Left lung (tissue), 10 donors: ENCODE measurements around the gene TEDC1. TPM values are rescaled to one million over a fixed set of nuclear protein-coding genes. Genes with fewer than 3 reads are reported as not detected.

ENCODE experiments used
- ATAC-seq: fragments of 200-7000 bp; cut with Tn5 transposase; one replicate; pipeline ENCODE4 v1.9.1; 2020; ENCODE audit warnings: moderate library complexity
- DNase-seq, 4 donors: peaks; one replicate each; pipeline ENCODE4 v3.0.0-alpha.2; 2013 to 2020
- H3K27ac ChIP-seq, 2 donors: fragments of 200-600 bp; sonication (generic) in 1 of 2; one replicate each; pipeline versions ENCODE4 v1.5.0 to v1.8.0; 2020 to 2021
- H3K27me3 ChIP-seq, 2 donors: fragments of 200-600 bp; sonication (generic) in 1 of 2; one replicate each; pipeline versions ENCODE4 v1.5.0 to v1.8.0; 2020 to 2021
- H3K36me3 ChIP-seq, 2 donors: fragments of 200-600 bp; sonication (generic) in 1 of 2; one replicate each; pipeline versions ENCODE4 v1.5.0 to v1.8.0; 2020 to 2021
- H3K4me1 ChIP-seq, 2 donors: fragments of 200-600 bp; one replicate each; pipeline ENCODE4 v1.8.0; 2021
- H3K4me3 ChIP-seq, 2 donors: fragments of 200-600 bp; sonication (generic) in 1 of 2; one replicate each; pipeline versions ENCODE4 v1.5.0 to v1.8.0; 2020 to 2021; ENCODE audit warnings: mild to moderate bottlenecking in 1 of 2
- H3K9me3 ChIP-seq, 2 donors: fragments of 200-600 bp; sonication (generic) in 1 of 2; one replicate each; pipeline versions ENCODE4 v1.5.0 to v1.8.0; 2020 to 2021
- CTCF ChIP-seq, 2 donors: fragments of 200-600 bp; sonication (generic) in 1 of 2; IDR thresholded peaks; one replicate each; pipeline versions ENCODE4 v1.5.0 to v1.8.0; 2021; ENCODE audit warnings: antibody characterized with exemption in 2 of 2
- intact Hi-C, 2 donors: fragments of 100-400 bp; cut with DNase I; formaldehyde crosslinking; loops; one replicate each; pipeline versions ENCODE4 v1.11.2 to v1.14.2; 2022
- polyA plus RNA-seq, 6 donors: library from polyadenylated mRNA; unstranded; fragments of 120-200 nt; gene quantifications; one replicate each; pipeline ENCODE4 v1.2.1, GENCODE V29; 2013; ENCODE audit not compliant: insufficient read length in 6 of 6
- total RNA-seq, 2 donors: library from RNA; stranded (reverse); fragmentation: NEBNext Ultra II Directional; extraction: Animal tissue kit (Norgen Biotek cat#: 25700); gene quantifications; one replicate each; pipeline ENCODE4 v1.2.1, GENCODE V29; 2021
- donor health status: DM: no; HTN: yes; CAD: no.
- donor health status: DM: no; HTN: no; CAD: no.

TEDC1 gene
- total and polyA plus RNA-seq, 8 donors: 5.9 to 16.8 (median 8.8) TPM

GRCh38 chr14:105501504-105502291, 10.7 kb downstream of the TEDC1 start:
- intact Hi-C loops: no loop called here
- ATAC-seq: no peak

GRCh38 chr14:105502446-105503295, 11.6 kb downstream of the TEDC1 start:
- no peaks in the 10 kb centered on the region for H3K9me3 ChIP-seq
- TF ChIP-seq CTCF (IDR thresholded peaks at IDR 0.05): no peak
- H3K4me1 ChIP-seq: no peaks in the 10 kb centered on the region
- no peak overlapping the region for H3K27ac ChIP-seq
- peaks cover 0 to 18% of the 10 kb centered on the region in 2 donors for H3K36me3 ChIP-seq
- intact Hi-C loops: no loop called here
- H3K27me3 ChIP-seq: peaks cover 0 to 7% of the 10 kb centered on the region in 2 donors
- DNase-seq (peak in 2 of 4 donors; percentile 23 to 64), ATAC-seq (no peak)
- no peak overlapping the region for H3K4me3 ChIP-seq

More at GRCh38 chr14:105501504-105502291, 10.7 kb downstream of the TEDC1 start:
- peak in 2 of 4 donors; percentile 17 to 37 for DNase-seq
- no peaks in the 10 kb centered on the region for H3K9me3 ChIP-seq
- no peak for TF ChIP-seq CTCF (IDR thresholded peaks at IDR 0.05)
- no peak overlapping the region for H3K27ac ChIP-seq
- H3K4me1 ChIP-seq: no peaks in the 10 kb centered on the region
- no peak overlapping the region for H3K4me3 ChIP-seq
- peaks cover 0 to 22% of the 10 kb centered on the region in 2 donors for H3K36me3 ChIP-seq
- H3K27me3 ChIP-seq: no peaks in the 10 kb centered on the region

- intact Hi-C loops: no loop called here
- ATAC-seq (no peak), DNase-seq (no peak)
- H3K36me3 ChIP-seq: peaks cover 0 to 12% of the 10 kb centered on the region in 2 donors
- peaks cover 0 to 13% of the 10 kb centered on the region in 2 donors for H3K27me3 ChIP-seq
- no peaks in the 10 kb centered on the region for H3K9me3 ChIP-seq
- no peak overlapping the region for H3K27ac ChIP-seq
- TF ChIP-seq CTCF (IDR thresholded peaks at IDR 0.05): no peak
- H3K4me3 ChIP-seq: no peak overlapping the region
- no peaks in the 10 kb centered on the region for H3K4me1 ChIP-seq
These were observed 12.2 kb downstream of the TEDC1 start for GRCh38 chr14:105503296-105503640.

GRCh38 chr14:105503935-105504692, 13.1 kb downstream of the TEDC1 start:
- Histone ChIP-seq H3K27ac (no peak overlapping the region), H3K4me3 (no peak overlapping the region), H3K36me3 (peaks cover 0 to 3% of the 10 kb centered on the region in 2 donors), H3K9me3 (no peaks in the 10 kb centered on the region), H3K4me1 (no peaks in the 10 kb centered on the region), H3K27me3 (peaks cover 0 to 20% of the 10 kb centered on the region in 2 donors)
- DNase-seq (peak in 2 of 4 donors; percentile 29 to 80), ATAC-seq (no peak)
- TF ChIP-seq CTCF (IDR thresholded peaks at IDR 0.05): no peak
- intact Hi-C loops: no loop called here
